ENCODE measurements around the gene CFAP99. TPM values are rescaled to one million over a fixed set of nuclear protein-coding genes. Genes with fewer than 3 reads are reported as not detected.

Gene CFAP99
- total and polyA plus RNA-seq, 9 of the 15 experiments (the other 6 are each of a cell fraction or from before 2014, with no cell fraction given) = 0.07 to 0.18 (median 0.09) TPM; not detected in 6

GRCh38 chr4:2462218-2462991, 43.6 kb downstream of the CFAP99 start (continued):
- peak; percentile 29 to 45; a peak in 3 of 4 replicates for TF ChIP-seq RAD21 (CRISPR knock-in tag; conservative IDR thresholded peaks at IDR 0.05 in 1 of 2, IDR thresholded peaks at IDR 0.05 in 1 of 2)
- TF ChIP-seq EHMT2 (IDR thresholded peaks at IDR 0.05) = no peak
- TF ChIP-seq MYC (IDR thresholded peaks at IDR 0.05; ENCODE audit: low read depth, low read length) = peak; percentile 77
- no peak for TF ChIP-seq MYC (CRISPR knock-in tag; IDR thresholded peaks at IDR 0.05; ENCODE audit: borderline replicate concordance, low read depth)
- no peak for TF ChIP-seq U2AF2 (optimal IDR thresholded peaks at IDR 0.05; ENCODE audit: low read depth, low read length)
- peak; percentile 18 for TF ChIP-seq TBP (optimal IDR thresholded peaks at IDR 0.05; ENCODE audit: low read depth, low read length)
- no peak; the same call in 1 of the 2 replicates for TF ChIP-seq SMC3 (conservative IDR thresholded peaks at IDR 0.05; ENCODE audit: insufficient read depth, low read depth, low read length)
- TF ChIP-seq ZNF766 (CRISPR knock-in tag; conservative IDR thresholded peaks at IDR 0.05) = no peak
- TF ChIP-seq TEAD1 (CRISPR knock-in tag; IDR thresholded peaks at IDR 0.05) = peak in 1 of 2 experiments; percentile 74; a peak in 1 of 4 replicates
- peak; percentile 61; the same call in 1 of the 2 replicates for TF ChIP-seq E2F1 (CRISPR knock-in tag; IDR thresholded peaks at IDR 0.05)
- no peak for TF ChIP-seq ARID3B (CRISPR knock-in tag; IDR thresholded peaks at IDR 0.05; ENCODE audit: borderline replicate concordance)
- TF ChIP-seq MEF2A (IDR thresholded peaks at IDR 0.05; ENCODE audit: control insufficient read depth, low read depth, low read length) = no peak
- no peak for TF ChIP-seq NR1H2 (CRISPR knock-in tag; IDR thresholded peaks at IDR 0.05)
- TF ChIP-seq ZNF696 (CRISPR knock-in tag; conservative IDR thresholded peaks at IDR 0.05) = no peak
- no peak for TF ChIP-seq FUS (optimal IDR thresholded peaks at IDR 0.05; ENCODE audit: low read depth, low read length)
- TF ChIP-seq E2F5 (CRISPR knock-in tag; IDR thresholded peaks at IDR 0.05) = peak; percentile 47; the same call in 1 of the 2 replicates
- peak; percentile 53 for TF ChIP-seq CTCFL (IDR thresholded peaks at IDR 0.05; ENCODE audit: borderline replicate concordance, insufficient read depth, low read depth, low read length, poor library complexity, severe bottlenecking)
- no peak for TF ChIP-seq OTX1 (CRISPR knock-in tag; IDR thresholded peaks at IDR 0.05)
- no peak for TF ChIP-seq NCOA4 (IDR thresholded peaks at IDR 0.05; ENCODE audit: partially characterized antibody)
- no peak for TF ChIP-seq TAL1 (IDR thresholded peaks at IDR 0.05)
- no peak for TF ChIP-seq ZKSCAN1 (IDR thresholded peaks at IDR 0.05; ENCODE audit: low read depth, low read length)
- peak in 1 of 2 experiments; percentile 28; a peak in 1 of 4 replicates for TF ChIP-seq NONO (IDR thresholded peaks at IDR 0.05; ENCODE audit: low read depth in 2 of 2, low read length in 1 of 2)

All from K562 (cell line).